RWPE2 (cell line): ENCODE results near the gene TMEM176A.
A peak's percentile ranks its signal among the peaks of the same experiment; 100 is the strongest.

ENCODE experiments used
- ATAC-seq: fragments of 200-7000 bp; cut with Tn5 transposase; 3 replicates; pipeline ENCODE4 v1.9.1; 2021; ENCODE audit warnings: low read depth
- DNase-seq: peaks from one replicate; pipeline ENCODE4 v3.0.0-alpha.2; 2020; ENCODE audit warnings: low spot score
- H3K27ac ChIP-seq: fragments of 450-650 bp; 2 replicates; pipeline ENCODE4 v1.5.1; 2017; ENCODE audit warnings: mild to moderate bottlenecking; ENCODE audit not compliant: poor library complexity, severe bottlenecking
- H3K27me3 ChIP-seq: fragments of 250-450 bp; sonication (Bioruptor Pico); 2 replicates; pipeline ENCODE4 v1.5.1; 2021; ENCODE audit warnings: mild to moderate bottlenecking, moderate library complexity; ENCODE audit not compliant: insufficient read depth, poor library complexity, severe bottlenecking
- H3K36me3 ChIP-seq: fragments of 250-450 bp; sonication (Bioruptor Pico); 2 replicates; pipeline ENCODE4 v1.5.1; 2020; ENCODE audit warnings: low read depth, mild to moderate bottlenecking, moderate library complexity
- H3K4me1 ChIP-seq: fragments of 250-450 bp; sonication (Bioruptor Pico); 2 replicates; pipeline ENCODE4 v1.5.1; 2021; ENCODE audit warnings: mild to moderate bottlenecking, moderate library complexity; ENCODE audit not compliant: insufficient read depth, poor library complexity, severe bottlenecking
- H3K4me3 ChIP-seq: fragments of 250-450 bp; sonication (Bioruptor Pico); 2 replicates; pipeline ENCODE4 v1.5.1; 2021; ENCODE audit warnings: mild to moderate bottlenecking, moderate library complexity; ENCODE audit not compliant: severe bottlenecking
- H3K9me3 ChIP-seq: fragments of 250-450 bp; sonication (Bioruptor Pico); 2 replicates; pipeline ENCODE4 v1.5.1; 2021; ENCODE audit warnings: mild to moderate bottlenecking, moderate library complexity; ENCODE audit not compliant: severe bottlenecking
- CTCF ChIP-seq: fragments of 450-650 bp; IDR thresholded peaks from one replicate; pipeline ENCODE4 v1.5.1; 2017; ENCODE audit warnings: mild to moderate bottlenecking, moderate library complexity; ENCODE audit not compliant: poor library complexity, severe bottlenecking

The TMEM176A gene

GRCh38 chr7:150755473-150756099 lies 45.0 kb upstream of the TMEM176A start:
- no peak overlapping the region for H3K27ac ChIP-seq
- no peak for ATAC-seq
- no peak for TF ChIP-seq CTCF
- no peaks in the 10 kb centered on the region for H3K4me1 ChIP-seq
- H3K27me3 ChIP-seq = peaks cover 16% of the 10 kb centered on the region
- no peak overlapping the region for H3K4me3 ChIP-seq
- H3K36me3 ChIP-seq = no peaks in the 10 kb centered on the region
- DNase-seq = no peak
- no peaks in the 10 kb centered on the region for H3K9me3 ChIP-seq

GRCh38 chr7:150756166-150756565 lies 44.4 kb upstream of the TMEM176A start:
- Histone ChIP-seq H3K27me3 (peaks cover 14% of the 10 kb centered on the region), H3K4me3 (no peak overlapping the region), H3K36me3 (no peaks in the 10 kb centered on the region), H3K4me1 (no peaks in the 10 kb centered on the region), H3K9me3 (no peaks in the 10 kb centered on the region), H3K27ac (no peak overlapping the region)
- TF ChIP-seq CTCF = no peak
- ATAC-seq = no peak
- no peak for DNase-seq

GRCh38 chr7:150756858-150757257 lies 43.7 kb upstream of the TMEM176A start:
- no peak for ATAC-seq
- no peak overlapping the region for H3K4me3 ChIP-seq
- H3K36me3 ChIP-seq = no peaks in the 10 kb centered on the region
- DNase-seq = no peak
- H3K27ac ChIP-seq = no peak overlapping the region
- peak; percentile 34 for TF ChIP-seq CTCF
- no peaks in the 10 kb centered on the region for H3K4me1 ChIP-seq
- peaks cover 10% of the 10 kb centered on the region for H3K27me3 ChIP-seq
- H3K9me3 ChIP-seq = no peaks in the 10 kb centered on the region

- Histone ChIP-seq H3K36me3 (no peaks in the 10 kb centered on the region), H3K4me1 (no peaks in the 10 kb centered on the region)
These were observed 41.1 kb upstream of the TMEM176A start for GRCh38 chr7:150759479-150759878.

More at GRCh38 chr7:150759479-150759878, 41.1 kb upstream of the TMEM176A start:
- H3K27me3 ChIP-seq = peaks cover 10% of the 10 kb centered on the region
- ATAC-seq (no peak), DNase-seq (no peak)
- no peak overlapping the region for H3K4me3 ChIP-seq
- H3K27ac ChIP-seq = no peak overlapping the region
- H3K9me3 ChIP-seq = no peaks in the 10 kb centered on the region
- TF ChIP-seq CTCF = no peak
